Ovary (tissue), 9 donors: Measurements from ENCODE around the gene OIP5. TPM values are rescaled to one million over a fixed set of nuclear protein-coding genes. Genes with fewer than 3 reads are reported as not detected.
A peak's percentile ranks its signal among the peaks of the same experiment; 100 is the strongest.
"Not testable (repeated sequence)": the region's sequence is repeated elsewhere in the genome, so short reads cannot be mapped to it uniquely, and the experiment has no call there.

Source experiments
- DNase-seq, 5 donors: peaks; one replicate each; pipeline ENCODE4 v3.0.0-alpha.2; 2019 to 2020
- H3K27ac ChIP-seq, 2 donors: fragments of 200-600 bp; one replicate each; pipeline versions ENCODE4 v1.5.1 to v1.8.0; 2019 to 2022
- H3K27me3 ChIP-seq: fragments of 200-600 bp; one replicate; pipeline ENCODE4 v1.8.0; 2022
- H3K36me3 ChIP-seq: fragments of 200-600 bp; sonication (generic); one replicate; pipeline ENCODE4 v1.5.1; 2019
- H3K4me1 ChIP-seq: one replicate; pipeline ENCODE4 v1.8.1; 2013; ENCODE audit warnings: mild to moderate bottlenecking, moderate library complexity; ENCODE audit not compliant: insufficient read depth
- H3K4me3 ChIP-seq: fragments of 200-600 bp; sonication (generic); one replicate; pipeline ENCODE4 v1.5.1; 2017
- H3K9me3 ChIP-seq, 2 donors: fragments of 200-600 bp in 1 of 2; sonication (generic) in 1 of 2; one replicate each; pipeline versions ENCODE4 v1.5.1 to v1.8.1; 2013 to 2019; ENCODE audit warnings: mild to moderate bottlenecking in 1 of 2, moderate library complexity in 1 of 2
- CTCF ChIP-seq, 3 donors: fragments of 450-650 bp in 2 of 3; fragments of 200-600 bp in 1 of 3; IDR thresholded peaks; one replicate each; pipeline versions ENCODE4 v1.5.1 to v1.8.0; 2016 to 2022; ENCODE audit warnings: antibody characterized with exemption in 3 of 3, mild to moderate bottlenecking in 1 of 3
- EP300 ChIP-seq: sonication (generic); formaldehyde crosslinking; IDR thresholded peaks from one replicate; pipeline ENCODE4 v1.6.1; 2017; ENCODE audit warnings: antibody characterized with exemption
- POLR2A ChIP-seq: fragments of 450-650 bp; IDR thresholded peaks from one replicate; pipeline ENCODE4 v1.6.1; 2017; ENCODE audit warnings: antibody characterized with exemption, mild to moderate bottlenecking, moderate library complexity
- WGBS, 3 donors: extraction: QIAGEN DNeasy Blood & Tissue Kit in 1 of 3; methylation state at CpG; one replicate each; pipeline versions ENCODE4 v1.1.5 to v1.1.7; 2013 to 2017; 5-methylcytosine and 5-hydroxymethylcytosine counted together
- intact Hi-C, 4 donors: fragments of 100-400 bp; cut with DNase I; formaldehyde crosslinking; loops; one replicate each; pipeline versions ENCODE4 v1.11.0 to v1.15.1; 2022 to 2023
- polyA plus RNA-seq, 2 donors: library from polyadenylated mRNA; stranded (reverse); fragments of 200-250 nt in 1 of 2; fragments of 350-450 nt in 1 of 2; fragmentation: Illumina TruSeq in 1 of 2; extraction: RNeasy Lipid Tissue Mini Kit (QIAGEN cat#74804) in 1 of 2; gene quantifications; one replicate each; pipeline ENCODE4 v1.2.3, GENCODE V29; 2013 to 2014
- total RNA-seq, 7 donors: library from RNA; depleted of rRNA in 2 of 7; stranded (reverse); fragments of >200 nt in 2 of 7; fragmentation: NEBNext Ultra II Directional in 3 of 7; extraction: Animal tissue kit (Norgen Biotek cat#: 25700) in 3 of 7; gene quantifications; one replicate each; pipeline versions ENCODE4 v1.1.0 to v1.2.4, GENCODE V29; 2016 to 2023
- donor health status: DM: no; HTN: no; CAD: no; lungs with moderate emphysema.
- donor health status: DM: no; HTN: no; CAD: no.
- donor health status: Bipolar disorder and iron deficiency.
- donor health status: DM: yes; HTN: yes; CAD: no.
- donor health status: DM: no; HTN: no; CAD: no.
- donor health status: DM: yes; HTN: yes; CAD: no.

The OIP5 gene
- total and polyA plus RNA-seq, 9 donors, result 0.52 to 1.9 (median 0.94) TPM

DNA sequence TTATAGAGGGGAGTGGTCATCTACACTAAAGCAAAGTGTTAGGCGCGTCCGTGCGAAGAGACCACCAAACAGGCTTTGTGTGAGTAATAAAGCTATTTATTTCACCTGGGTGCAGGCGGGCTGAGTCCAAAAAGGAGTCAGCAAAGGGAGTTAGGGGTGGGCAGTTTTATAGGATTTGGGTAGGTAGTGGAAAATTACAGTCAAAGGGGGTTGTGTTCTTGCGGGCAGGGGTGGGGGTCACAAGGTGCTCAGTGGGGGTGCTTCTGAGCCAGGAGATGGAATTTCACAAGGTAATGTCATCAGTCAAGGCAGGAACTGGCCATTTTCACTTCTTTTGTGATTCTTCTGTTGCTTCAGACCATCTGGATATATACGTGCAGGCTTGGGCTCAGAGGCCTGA lies 47.1 kb downstream of the OIP5 start:
- H3K27ac ChIP-seq, result no peak overlapping the region
- no peak for TF ChIP-seq POLR2A
- TF ChIP-seq EP300, result no peak
- TF ChIP-seq CTCF (IDR thresholded peaks at IDR 0.05), result no peak
- no peaks in the 10 kb centered on the region for H3K36me3 ChIP-seq
- 41 to 50% (median 47%) methylated on average over 7 of the region's 7 CpGs for WGBS, 3 donors
- no peaks in the 10 kb centered on the region for H3K9me3 ChIP-seq
- intact Hi-C loops, result no loop called here
- H3K4me3 ChIP-seq, result peak overlapping the region; percentile 100
- H3K27me3 ChIP-seq, result no peaks in the 10 kb centered on the region
- H3K4me1 ChIP-seq, result peaks cover 7% of the 10 kb centered on the region
- DNase-seq, result no peak

DNA sequence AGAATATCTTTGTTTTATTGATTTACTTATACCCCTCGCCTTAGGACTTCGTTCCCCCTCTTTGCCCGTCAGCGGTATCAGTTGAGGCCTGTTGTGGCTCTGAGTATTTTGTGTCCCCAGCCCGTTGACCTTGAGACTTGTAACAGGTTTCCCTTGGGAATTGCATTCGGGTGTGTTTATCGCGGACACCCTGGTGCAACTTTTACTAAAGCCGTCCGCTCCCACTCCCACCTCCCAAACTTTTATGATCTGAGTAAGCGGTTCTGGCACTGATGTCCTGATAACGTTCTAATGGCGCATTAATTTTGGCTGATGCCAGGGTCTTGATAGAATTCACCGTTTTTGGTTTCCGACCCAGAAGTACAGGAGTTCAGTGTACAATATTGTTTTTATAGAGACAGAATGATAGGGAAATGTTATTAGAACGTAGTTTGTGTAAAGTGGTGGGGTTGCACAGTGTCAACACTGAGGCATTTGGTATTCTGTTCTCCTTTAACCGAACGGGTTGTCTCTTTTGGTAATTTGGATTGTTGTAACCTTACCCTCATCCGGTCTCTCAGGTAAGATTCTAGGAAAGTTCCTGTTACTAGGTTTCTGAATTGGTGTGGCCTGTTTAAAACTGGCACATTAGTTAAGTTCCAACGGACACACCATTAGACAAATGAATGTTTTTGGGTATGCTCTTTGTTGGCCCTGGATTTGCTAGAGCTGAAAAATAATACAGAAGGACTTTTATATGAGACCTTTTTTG lies 47.8 kb downstream of the OIP5 start:
- intact Hi-C loops, result no loop called here
- H3K36me3 ChIP-seq, result no peaks in the 10 kb centered on the region
- H3K4me1 ChIP-seq, result peaks cover 7% of the 10 kb centered on the region
- H3K9me3 ChIP-seq, result no peaks in the 10 kb centered on the region
- H3K27ac ChIP-seq, result peak overlapping the region in 1 of 2 donors; percentile 89
- TF ChIP-seq CTCF (IDR thresholded peaks at IDR 0.05) (no peak), POLR2A (no peak), EP300 (no peak)
- 0 to 1% (median 1%) methylated on average over 20 of the region's 20 CpGs for WGBS, 3 donors
- H3K4me3 ChIP-seq, result peak overlapping the region; percentile 100
- DNase-seq, result peak in 3 of 5 donors; percentile 15 to 27 (median 26)
- no peaks in the 10 kb centered on the region for H3K27me3 ChIP-seq

- peak; percentile 96 to 98 (median 98) for DNase-seq
- Histone ChIP-seq H3K4me3 (peak overlapping the region; percentile 100), H3K27me3 (no peaks in the 10 kb centered on the region), H3K4me1 (peaks cover 7% of the 10 kb centered on the region), H3K36me3 (no peaks in the 10 kb centered on the region), H3K9me3 (no peaks in the 10 kb centered on the region), H3K27ac (peak overlapping the region; percentile 51 to 89)
- no peak for TF ChIP-seq CTCF (IDR thresholded peaks at IDR 0.05)
- TF ChIP-seq EP300, result no peak
- TF ChIP-seq POLR2A, result peak; percentile 81
- intact Hi-C loops, result no loop called here
- WGBS, 3 donors, result 0% methylated on average over 61 of the region's 61 CpGs
These were observed 48.6 kb downstream of the OIP5 start for GRCh38 chr15:41283653-41284426.

DNA sequence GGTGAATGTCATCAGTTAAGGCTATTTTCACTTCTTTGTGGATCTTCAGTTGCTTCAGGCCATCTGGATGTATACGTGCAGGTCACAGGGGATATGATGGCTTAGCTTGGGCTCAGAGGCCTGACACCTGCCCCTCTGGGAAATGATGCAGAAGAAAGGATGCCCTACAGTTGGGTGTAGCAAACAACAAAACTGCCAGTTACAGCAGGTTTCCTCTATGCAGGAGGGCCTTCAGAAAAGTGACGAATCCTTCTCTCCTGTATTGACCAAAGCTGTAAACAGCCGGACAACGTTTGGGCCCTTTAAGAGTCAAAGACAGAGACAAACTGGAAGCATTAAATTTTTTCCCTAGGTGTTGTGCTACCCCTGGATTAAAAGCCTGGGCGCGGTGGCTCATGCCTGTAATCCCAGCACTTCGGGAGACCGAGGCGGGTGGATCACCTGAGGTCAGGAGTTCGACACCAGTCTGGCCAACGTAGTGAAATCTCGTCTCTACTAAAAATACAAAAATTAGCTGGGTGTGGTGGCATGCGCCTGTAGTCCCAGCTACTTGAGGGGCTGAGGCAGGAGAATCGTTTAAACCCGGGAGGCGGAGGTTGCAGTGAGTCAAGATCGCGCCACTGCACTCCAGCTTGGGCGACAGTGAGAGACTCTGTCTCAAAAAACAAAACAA lies 49.3 kb downstream of the OIP5 start:
- H3K4me3 ChIP-seq, result peak overlapping the region; percentile 100
- intact Hi-C loops, H3K4me1 ChIP-seq, DNase-seq, H3K27me3 ChIP-seq, H3K9me3 ChIP-seq, H3K36me3 ChIP-seq: not testable (repeated sequence)
- peak overlapping the region; percentile 51 to 89 for H3K27ac ChIP-seq
- TF ChIP-seq POLR2A, result peak; percentile 7
- 34 to 44% (median 43%) methylated on average over 19 of the region's 19 CpGs for WGBS, 3 donors

DNA sequence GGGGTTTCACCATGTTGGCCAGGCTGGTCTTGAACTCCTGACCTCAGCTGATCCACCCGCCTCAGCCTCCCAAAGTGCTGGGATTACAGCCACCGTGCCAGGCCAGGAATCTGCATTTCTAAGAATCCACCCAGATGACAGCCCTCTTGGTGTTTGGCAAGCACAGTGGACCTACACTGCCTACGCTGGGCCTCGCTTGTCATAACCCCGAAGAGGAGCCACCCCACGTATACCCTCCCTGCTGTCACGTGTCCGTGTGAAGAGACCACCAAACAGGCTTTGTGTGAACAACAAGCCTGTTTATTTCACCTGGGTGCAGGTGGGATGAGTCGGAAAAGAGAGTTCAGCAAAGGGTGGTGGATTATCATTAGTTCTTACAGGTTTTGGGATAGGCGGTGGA lies 50.0 kb downstream of the OIP5 start:
- H3K4me1 ChIP-seq, intact Hi-C loops, H3K27me3 ChIP-seq, H3K36me3 ChIP-seq, H3K27ac ChIP-seq, H3K4me3 ChIP-seq, H3K9me3 ChIP-seq: not testable (repeated sequence)
- 94 to 95% (median 94%) methylated on average over 10 of the region's 10 CpGs for WGBS, 3 donors
- peak in 2 of 5 donors; percentile 10 to 26 for DNase-seq
